ENCODE results near the gene LGR6.

- no peak for TF ChIP-seq CTCF (IDR thresholded peaks at IDR 0.05; ENCODE audit: low read length)
- TF ChIP-seq EZH2 (IDR thresholded peaks at IDR 0.05; ENCODE audit: borderline replicate concordance, low read length) = no peak
These were observed 40.9 kb downstream of the LGR6 start for GRCh38 chr1:202234331-202235002.

Measured in OCI-LY1 (cell line).